Type B pancreatic cell (in vitro differentiated cells): ENCODE measurements around the gene KCNAB1. TPM values are rescaled to one million over a fixed set of nuclear protein-coding genes. Genes with fewer than 3 reads are reported as not detected.
A peak's percentile ranks its signal among the peaks of the same experiment; 100 is the strongest.

ENCODE experiments used
- DNase-seq: peaks from one replicate; pipeline ENCODE4 v3.0.0; 2021; ENCODE audit warnings: mixed read lengths; ENCODE audit not compliant: unreplicated experiment; ENCODE audit errors: extremely low spot score
- H3K27ac Mint-ChIP-seq: 2 replicates; pipeline ENCODE4 v1.8.0; 2021; ENCODE audit warnings: mild to moderate bottlenecking, mixed read lengths
- H3K27me3 Mint-ChIP-seq: 2 replicates; pipeline ENCODE4 v1.8.0; 2021; ENCODE audit warnings: mixed read lengths
- H3K36me3 Mint-ChIP-seq: 2 replicates; pipeline ENCODE4 v1.8.0; 2021; ENCODE audit warnings: mixed read lengths
- H3K4me1 Mint-ChIP-seq: one replicate; pipeline ENCODE4 v1.8.0; 2021; ENCODE audit warnings: mixed read lengths; ENCODE audit not compliant: unreplicated experiment
- H3K4me3 Mint-ChIP-seq: 2 replicates; pipeline ENCODE4 v1.8.0; 2021; ENCODE audit warnings: mild to moderate bottlenecking, mixed read lengths
- H3K9me3 Mint-ChIP-seq: 2 replicates; pipeline ENCODE4 v1.8.0; 2021; ENCODE audit warnings: mixed read lengths
- CTCF ChIP-seq: fragments of 200-600 bp; sonication (generic); conservative IDR thresholded peaks from 2 replicates; pipeline ENCODE4 v1.5.0; 2021; ENCODE audit warnings: antibody characterized with exemption, mild to moderate bottlenecking
- total RNA-seq: library from RNA; stranded (reverse); gene quantifications from 2 replicates; pipeline ENCODE4 v1.2.1, GENCODE V29; 2021; ENCODE audit warnings: low replicate concordance

KCNAB1 gene
- total RNA-seq, 1 donor from 2014 or later: 6.1 TPM

GRCh38 chr3:156209631-156210335 is 89.4 kb downstream of the KCNAB1 start:
- H3K27ac Mint-ChIP-seq: no peak overlapping the region
- peaks cover 7% of the 10 kb centered on the region for H3K27me3 Mint-ChIP-seq
- no peaks in the 10 kb centered on the region for H3K36me3 Mint-ChIP-seq
- no peak for TF ChIP-seq CTCF
- H3K4me3 Mint-ChIP-seq: no peak overlapping the region
- no peak for DNase-seq
- no peaks in the 10 kb centered on the region for H3K9me3 Mint-ChIP-seq
- peaks cover 8% of the 10 kb centered on the region for H3K4me1 Mint-ChIP-seq

GRCh38 chr3:156211583-156211982 is 91.2 kb downstream of the KCNAB1 start:
- H3K36me3 Mint-ChIP-seq: no peaks in the 10 kb centered on the region
- H3K27me3 Mint-ChIP-seq: peaks cover 11% of the 10 kb centered on the region
- no peak overlapping the region for H3K4me3 Mint-ChIP-seq
- DNase-seq: no peak
- peaks cover 23% of the 10 kb centered on the region for H3K4me1 Mint-ChIP-seq
- no peak for TF ChIP-seq CTCF
- H3K27ac Mint-ChIP-seq: no peak overlapping the region
- no peaks in the 10 kb centered on the region for H3K9me3 Mint-ChIP-seq

GRCh38 chr3:156214676-156215075 is 94.3 kb downstream of the KCNAB1 start:
- H3K27ac Mint-ChIP-seq: no peak overlapping the region
- peaks cover 7% of the 10 kb centered on the region for H3K27me3 Mint-ChIP-seq
- no peak overlapping the region for H3K4me3 Mint-ChIP-seq
- H3K36me3 Mint-ChIP-seq: no peaks in the 10 kb centered on the region
- no peaks in the 10 kb centered on the region for H3K9me3 Mint-ChIP-seq
- no peak for TF ChIP-seq CTCF
- H3K4me1 Mint-ChIP-seq: peaks cover 31% of the 10 kb centered on the region
- DNase-seq: no peak

- H3K4me3 Mint-ChIP-seq: peak overlapping the region; percentile 44
- DNase-seq: no peak
- H3K4me1 Mint-ChIP-seq: peaks cover 31% of the 10 kb centered on the region
- H3K36me3 Mint-ChIP-seq: no peaks in the 10 kb centered on the region
- TF ChIP-seq CTCF: no peak
- H3K27me3 Mint-ChIP-seq: peaks cover 7% of the 10 kb centered on the region
- H3K9me3 Mint-ChIP-seq: no peaks in the 10 kb centered on the region
- no peak overlapping the region for H3K27ac Mint-ChIP-seq
Measured at GRCh38 chr3:156215751-156216150, 95.4 kb downstream of the KCNAB1 start.

GRCh38 chr3:156216216-156216615 is 95.8 kb downstream of the KCNAB1 start:
- peaks cover 7% of the 10 kb centered on the region for H3K27me3 Mint-ChIP-seq
- H3K27ac Mint-ChIP-seq: peak overlapping the region; percentile 31
- no peak for TF ChIP-seq CTCF
- no peaks in the 10 kb centered on the region for H3K36me3 Mint-ChIP-seq
- H3K4me3 Mint-ChIP-seq: peak overlapping the region; percentile 44
- no peaks in the 10 kb centered on the region for H3K9me3 Mint-ChIP-seq
- H3K4me1 Mint-ChIP-seq: peaks cover 31% of the 10 kb centered on the region
- DNase-seq: no peak

GRCh38 chr3:156216852-156217251 is 96.5 kb downstream of the KCNAB1 start:
- H3K9me3 Mint-ChIP-seq: no peaks in the 10 kb centered on the region
- H3K27me3 Mint-ChIP-seq: peaks cover 4% of the 10 kb centered on the region
- peak overlapping the region; percentile 31 for H3K27ac Mint-ChIP-seq
- no peaks in the 10 kb centered on the region for H3K36me3 Mint-ChIP-seq
- peaks cover 31% of the 10 kb centered on the region for H3K4me1 Mint-ChIP-seq
- TF ChIP-seq CTCF: no peak
- no peak overlapping the region for H3K4me3 Mint-ChIP-seq
- no peak for DNase-seq
